Smooth muscle cell of the umbilical artery (primary cell): Measurements from ENCODE around the gene EIF3CL. TPM values are rescaled to one million over a fixed set of nuclear protein-coding genes. Genes with fewer than 3 reads are reported as not detected.

ENCODE experiments used
- total RNA-seq: library from RNA; depleted of rRNA; stranded (reverse); fragments of >200 nt; gene quantifications from 2 replicates; pipeline ENCODE4 v1.2.3, GENCODE V29; 2014

EIF3CL gene, protein sequence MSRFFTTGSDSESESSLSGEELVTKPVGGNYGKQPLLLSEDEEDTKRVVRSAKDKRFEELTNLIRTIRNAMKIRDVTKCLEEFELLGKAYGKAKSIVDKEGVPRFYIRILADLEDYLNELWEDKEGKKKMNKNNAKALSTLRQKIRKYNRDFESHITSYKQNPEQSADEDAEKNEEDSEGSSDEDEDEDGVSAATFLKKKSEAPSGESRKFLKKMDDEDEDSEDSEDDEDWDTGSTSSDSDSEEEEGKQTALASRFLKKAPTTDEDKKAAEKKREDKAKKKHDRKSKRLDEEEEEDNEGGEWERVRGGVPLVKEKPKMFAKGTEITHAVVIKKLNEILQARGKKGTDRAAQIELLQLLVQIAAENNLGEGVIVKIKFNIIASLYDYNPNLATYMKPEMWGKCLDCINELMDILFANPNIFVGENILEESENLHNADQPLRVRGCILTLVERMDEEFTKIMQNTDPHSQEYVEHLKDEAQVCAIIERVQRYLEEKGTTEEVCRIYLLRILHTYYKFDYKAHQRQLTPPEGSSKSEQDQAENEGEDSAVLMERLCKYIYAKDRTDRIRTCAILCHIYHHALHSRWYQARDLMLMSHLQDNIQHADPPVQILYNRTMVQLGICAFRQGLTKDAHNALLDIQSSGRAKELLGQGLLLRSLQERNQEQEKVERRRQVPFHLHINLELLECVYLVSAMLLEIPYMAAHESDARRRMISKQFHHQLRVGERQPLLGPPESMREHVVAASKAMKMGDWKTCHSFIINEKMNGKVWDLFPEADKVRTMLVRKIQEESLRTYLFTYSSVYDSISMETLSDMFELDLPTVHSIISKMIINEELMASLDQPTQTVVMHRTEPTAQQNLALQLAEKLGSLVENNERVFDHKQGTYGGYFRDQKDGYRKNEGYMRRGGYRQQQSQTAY
- 61.2 and 97.5 TPM in 2 replicates for total RNA-seq

DNA sequence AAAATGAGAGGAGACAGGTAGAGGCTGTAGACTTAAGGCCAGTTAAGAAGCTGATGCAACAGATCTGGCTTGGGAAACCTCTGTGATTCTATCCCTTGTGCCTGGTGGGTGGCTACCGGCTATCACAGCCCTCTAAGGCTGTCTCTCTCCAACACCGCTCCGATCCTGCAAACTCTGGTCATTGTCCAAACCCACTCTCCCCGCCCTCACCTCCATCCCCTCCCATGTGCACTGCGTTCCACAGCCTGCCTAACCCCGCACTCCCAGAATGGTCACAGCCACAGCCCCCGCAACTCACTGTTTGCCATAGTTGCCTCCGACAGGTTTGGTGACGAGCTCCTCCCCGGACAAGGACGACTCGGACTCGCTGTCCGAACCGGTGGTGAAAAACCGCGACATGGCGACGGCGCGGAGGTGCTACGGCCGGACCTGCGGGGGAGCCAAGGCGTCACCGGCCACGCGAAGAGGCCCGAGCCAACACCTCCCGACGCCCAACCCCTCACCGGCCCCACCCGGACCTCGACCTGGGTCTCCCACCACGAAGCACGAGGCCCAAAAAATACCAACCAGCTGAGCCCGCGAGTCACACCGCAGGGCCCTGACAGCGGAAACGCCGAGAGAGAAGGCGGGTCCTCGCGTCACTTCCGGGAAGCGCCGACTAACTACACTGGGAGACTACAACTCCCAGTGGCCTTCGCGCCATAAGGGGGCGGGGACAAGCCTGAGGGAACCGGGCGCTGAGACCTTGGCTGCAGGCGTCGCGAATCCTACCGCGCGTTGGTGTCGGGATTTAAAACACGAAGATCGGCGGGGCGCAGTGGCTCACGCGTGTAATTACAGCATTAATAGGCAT is at the start of gene EIF3CL:
Gene EIF3CL, minus strand, starts transcription at position 622 of the 853 bp plus-strand sequence. Its CDS starts 223 bp downstream, at position 399.

DNA sequence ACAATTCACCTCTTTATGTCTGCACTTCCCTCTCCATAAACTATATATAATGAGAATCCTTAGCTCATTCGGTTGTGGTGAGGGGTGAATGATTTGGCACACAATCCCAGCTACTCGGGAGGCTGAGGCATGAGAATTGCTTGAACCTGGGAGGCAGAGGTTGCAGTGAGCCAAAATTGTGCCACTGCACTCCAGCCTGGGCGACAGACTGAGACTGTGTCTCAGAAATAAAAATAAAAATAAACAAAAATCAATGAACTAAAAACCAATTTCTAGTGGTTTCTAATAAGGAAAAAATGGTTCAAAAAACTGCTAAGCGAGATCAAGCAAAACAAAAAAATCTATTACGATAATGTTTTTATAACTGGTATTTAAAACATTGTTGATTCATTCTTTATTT is 40.2 kb downstream of the EIF3CL start, which contains the start of gene NPIPB6:
Gene NPIPB6, minus strand, starts transcription at position 101 of the 400 bp plus-strand sequence. CDS start 686 bp downstream, outside the sequence.

Other genes with a start within 250 kb of the EIF3CL start
- 72.2 and 131 TPM in 2 replicates for gene XPO6, start 191.9 kb downstream of the EIF3CL start, total RNA-seq
- gene SBK1, start 111.3 kb downstream of the EIF3CL start, total RNA-seq, result 0.05 TPM in 1 of 2 replicates, not detected in the other
- gene NPIPB6, start 40.3 kb downstream of the EIF3CL start, total RNA-seq, result 1.5 and 1.6 TPM in 2 replicates
- not detected in 2 replicates for gene NPIPB7, start 68.5 kb upstream of the EIF3CL start, total RNA-seq
- 8.3 and 9.4 TPM in 2 replicates for gene CLN3, start 88.2 kb upstream of the EIF3CL start, total RNA-seq
- not detected in 2 replicates for gene APOBR, start 90.8 kb upstream of the EIF3CL start, total RNA-seq
- not detected in 2 replicates for gene IL27, start 103.0 kb upstream of the EIF3CL start, total RNA-seq
- 4.5 and 5.4 TPM in 2 replicates for gene NUPR1, start 135.1 kb upstream of the EIF3CL start, total RNA-seq
- 4.9 and 5.6 TPM in 2 replicates for gene SGF29, start 150.1 kb upstream of the EIF3CL start, total RNA-seq
- not detected in 2 replicates for gene SULT1A2, start 193.2 kb upstream of the EIF3CL start, total RNA-seq
- 0.42 and 1.2 TPM in 2 replicates for gene SULT1A1, start 206.2 kb upstream of the EIF3CL start, total RNA-seq
- gene NPIPB8, start 234.2 kb upstream of the EIF3CL start, total RNA-seq, result 0.14 TPM in 1 of 2 replicates, not detected in the other